Measurements from ENCODE around the gene FBXO9.

DNA sequence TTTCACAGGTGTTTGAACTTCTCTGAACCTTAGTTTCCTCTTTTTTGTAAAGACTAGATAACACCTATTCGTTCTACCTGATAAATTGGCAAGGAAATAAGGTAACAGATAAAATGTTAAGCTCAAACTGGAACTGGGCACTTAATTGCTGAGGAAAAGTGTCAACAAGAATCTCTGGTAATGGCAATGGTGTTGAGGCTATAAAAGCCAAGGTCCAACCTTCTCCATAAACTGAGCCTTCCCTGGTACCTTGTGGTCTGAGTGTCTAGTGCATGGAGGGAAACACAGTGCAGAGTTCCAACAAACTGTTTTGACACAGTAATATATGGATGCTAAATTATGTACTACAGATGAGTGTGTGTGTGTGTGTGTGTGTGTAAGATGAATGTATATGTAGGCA, 36.7 kb upstream of the FBXO9 start:
- TF ChIP-seq, protein P1, sequence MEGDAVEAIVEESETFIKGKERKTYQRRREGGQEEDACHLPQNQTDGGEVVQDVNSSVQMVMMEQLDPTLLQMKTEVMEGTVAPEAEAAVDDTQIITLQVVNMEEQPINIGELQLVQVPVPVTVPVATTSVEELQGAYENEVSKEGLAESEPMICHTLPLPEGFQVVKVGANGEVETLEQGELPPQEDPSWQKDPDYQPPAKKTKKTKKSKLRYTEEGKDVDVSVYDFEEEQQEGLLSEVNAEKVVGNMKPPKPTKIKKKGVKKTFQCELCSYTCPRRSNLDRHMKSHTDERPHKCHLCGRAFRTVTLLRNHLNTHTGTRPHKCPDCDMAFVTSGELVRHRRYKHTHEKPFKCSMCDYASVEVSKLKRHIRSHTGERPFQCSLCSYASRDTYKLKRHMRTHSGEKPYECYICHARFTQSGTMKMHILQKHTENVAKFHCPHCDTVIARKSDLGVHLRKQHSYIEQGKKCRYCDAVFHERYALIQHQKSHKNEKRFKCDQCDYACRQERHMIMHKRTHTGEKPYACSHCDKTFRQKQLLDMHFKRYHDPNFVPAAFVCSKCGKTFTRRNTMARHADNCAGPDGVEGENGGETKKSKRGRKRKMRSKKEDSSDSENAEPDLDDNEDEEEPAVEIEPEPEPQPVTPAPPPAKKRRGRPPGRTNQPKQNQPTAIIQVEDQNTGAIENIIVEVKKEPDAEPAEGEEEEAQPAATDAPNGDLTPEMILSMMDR (IDR thresholded peaks at IDR 0.05), result no peak
- no peak for TF ChIP-seq POLR2A (IDR thresholded peaks at IDR 0.05)

All from tibial nerve (tissue), 3 donors.